CD14-positive monocyte (primary cell): Measurements from ENCODE around the gene SIAH1. TPM values are rescaled to one million over a fixed set of nuclear protein-coding genes. Genes with fewer than 3 reads are reported as not detected.

Source experiments
- DNase-seq, 3 donors: peaks; one replicate each; pipeline ENCODE4 v3.0.0-alpha.2; 2011 to 2022
- H2AFZ ChIP-seq: 2 replicates; pipeline ENCODE4 v1.6.0; 2012; ENCODE audit warnings: mild to moderate bottlenecking, low read depth, low read length, inconsistent platforms; ENCODE audit not compliant: insufficient read depth, poor library complexity, severe bottlenecking
- H3K27ac ChIP-seq, 2 donors: 1 replicate in 1 of 2; 2 replicates in 1 of 2; pipeline ENCODE4 v1.5.1; 2012 to 2013; ENCODE audit warnings: low read length in 2 of 2, control low read depth in 1 of 2, inconsistent platforms in 1 of 2, low read depth in 1 of 2, mild to moderate bottlenecking in 1 of 2
- H3K27me3 ChIP-seq, 2 donors: one replicate each; pipeline versions ENCODE4 v1.6.0 to v1.6.1; 2011 to 2013; ENCODE audit warnings: low read length in 2 of 2; ENCODE audit not compliant: control insufficient read depth in 2 of 2, insufficient read depth in 2 of 2
- H3K36me3 ChIP-seq, 2 donors: replicated peaks in 1 of 2; 1 replicate in 1 of 2; 2 replicates in 1 of 2; pipeline versions ENCODE4 v1.5.1 to v1.6.1; 2012 to 2013; ENCODE audit warnings: low read length in 2 of 2, control low read depth in 1 of 2, inconsistent platforms in 1 of 2, mild to moderate bottlenecking in 1 of 2; ENCODE audit not compliant: insufficient read depth in 2 of 2, control insufficient read depth in 1 of 2
- H3K4me1 ChIP-seq, 2 donors: 1 replicate in 1 of 2; 2 replicates in 1 of 2; pipeline versions ENCODE4 v1.5.1 to v1.6.1; 2012 to 2013; ENCODE audit warnings: low read length in 2 of 2, control low read depth in 1 of 2, inconsistent platforms in 1 of 2, mild to moderate bottlenecking in 1 of 2, moderate library complexity in 1 of 2; ENCODE audit not compliant: insufficient read depth in 2 of 2, control insufficient read depth in 1 of 2
- H3K4me2 ChIP-seq: replicated peaks from 2 replicates; pipeline ENCODE3; 2012; ENCODE audit warnings: low read length, moderate library complexity, mild to moderate bottlenecking; ENCODE audit not compliant: poor library complexity, severe bottlenecking; ENCODE audit errors: extremely low read depth
- H3K4me3 ChIP-seq, 3 experiments: fragments of 200-600 bp in 1 of 3; sonication (generic) in 1 of 3; replicated peaks in 1 of 3; 1 replicate in 2 of 3; 2 replicates in 1 of 3; pipeline ENCODE4 v1.5.1; 2011 to 2013; ENCODE audit warnings: low read length in 3 of 3, mild to moderate bottlenecking in 3 of 3, control low read depth in 2 of 3, low read depth in 2 of 3, inconsistent platforms in 1 of 3, moderate library complexity in 1 of 3
- H3K79me2 ChIP-seq: 2 replicates; pipeline ENCODE4 v1.6.0; 2012; ENCODE audit warnings: mild to moderate bottlenecking, control low read depth, inconsistent platforms, low read length, moderate library complexity; ENCODE audit not compliant: insufficient read depth
- H3K9ac ChIP-seq: 2 replicates; pipeline ENCODE4 v1.6.0; 2017; ENCODE audit warnings: low read length, mild to moderate bottlenecking; ENCODE audit not compliant: insufficient read depth, poor library complexity, severe bottlenecking
- H3K9me3 ChIP-seq, 2 donors: replicated peaks in 1 of 2; 1 replicate in 1 of 2; 2 replicates in 1 of 2; pipeline versions ENCODE4 v1.5.1 to v1.6.1; 2012 to 2013; ENCODE audit warnings: low read length in 2 of 2, control low read depth in 1 of 2; ENCODE audit not compliant: control insufficient read depth in 1 of 2, insufficient read depth in 1 of 2
- H4K20me1 ChIP-seq: 2 replicates; pipeline ENCODE4 v1.6.0; 2012; ENCODE audit warnings: mild to moderate bottlenecking, low read length, control low read depth, moderate library complexity; ENCODE audit not compliant: insufficient read depth
- H3K27ac Mint-ChIP-seq, 7 donors: one replicate each; pipeline ENCODE4 v1.8.0; 2020; ENCODE audit warnings: mild to moderate bottlenecking in 7 of 7, mixed read lengths in 7 of 7, moderate library complexity in 6 of 7, inconsistent platforms in 2 of 7
- H3K27me3 Mint-ChIP-seq, 3 donors: one replicate each; pipeline ENCODE4 v1.8.0; 2021 to 2022; ENCODE audit warnings: low read depth in 3 of 3, mild to moderate bottlenecking in 3 of 3, mixed read lengths in 3 of 3, moderate library complexity in 3 of 3, inconsistent platforms in 1 of 3
- H3K36me3 Mint-ChIP-seq, 2 donors: one replicate each; pipeline ENCODE4 v1.8.0; 2020; ENCODE audit warnings: mixed read lengths in 2 of 2, inconsistent platforms in 1 of 2, mild to moderate bottlenecking in 1 of 2
- H3K4me1 Mint-ChIP-seq: one replicate; pipeline ENCODE4 v1.8.0; 2020; ENCODE audit warnings: mild to moderate bottlenecking, mixed read lengths
- H3K4me3 Mint-ChIP-seq, 2 donors: one replicate each; pipeline ENCODE4 v1.8.0; 2020; ENCODE audit warnings: mild to moderate bottlenecking in 2 of 2, mixed read lengths in 2 of 2, moderate library complexity in 1 of 2
- H3K9me3 Mint-ChIP-seq, 7 donors: one replicate each; pipeline ENCODE4 v1.8.0; 2020 to 2022; ENCODE audit warnings: mixed read lengths in 7 of 7, mild to moderate bottlenecking in 6 of 7, moderate library complexity in 6 of 7, inconsistent platforms in 2 of 7
- WGBS: methylation state at CpG from one replicate; pipeline ENCODE4 v1.1.5; 2013; ENCODE audit warnings: missing lambda C conversion rate; ENCODE audit not compliant: insufficient coverage; 5-methylcytosine and 5-hydroxymethylcytosine counted together
- intact Hi-C, 2 donors: fragments of 100-400 bp; cut with micrococcal nuclease; formaldehyde crosslinking; loops; one replicate each; pipeline versions ENCODE4 v1.15.0 to v1.15.1; 2023
- polyA plus RNA-seq, 3 donors: library from polyadenylated mRNA; depleted of rRNA in 1 of 3; unstranded in 2 of 3; stranded (reverse) in 1 of 3; fragments of 300-500 nt in 2 of 3; fragments of >200 nt in 1 of 3; fragmentation: Illumina TruSeq in 2 of 3; gene quantifications; 1 replicate in 2 of 3; 2 replicates in 1 of 3; pipeline ENCODE4 v1.2.3, GENCODE V29; 2012 to 2021
- TF ChIP-seq, protein P1 (sequence below): fragments of 200-600 bp; IDR thresholded peaks from one replicate; pipeline ENCODE4 v1.8.0; 2022; ENCODE audit warnings: antibody characterized with exemption, mild to moderate bottlenecking

Gene SIAH1
- polyA plus RNA-seq, 3 donors = 4.9 to 11.8 (median 5.6) TPM

DNA sequence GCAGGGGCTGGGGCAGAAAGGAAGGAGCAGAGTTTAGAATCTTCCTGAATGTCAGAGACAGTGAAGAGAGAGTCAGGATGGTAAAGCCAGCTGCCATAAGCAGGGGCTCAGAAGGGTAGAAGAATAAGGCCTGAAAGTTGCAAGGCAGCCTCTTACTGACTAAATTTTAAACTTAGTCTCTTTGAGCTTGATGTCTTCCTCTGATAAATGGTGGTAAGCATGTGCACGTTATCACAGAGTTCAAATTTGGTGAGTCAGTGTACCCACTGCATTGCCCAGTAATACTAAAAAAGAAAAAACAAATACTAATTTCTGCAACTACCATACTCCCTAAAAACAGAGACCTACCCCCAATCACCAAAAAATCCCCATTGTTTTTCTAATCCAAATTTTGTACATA, 45.2 kb downstream of the SIAH1 start:
- TF ChIP-seq, protein P1, sequence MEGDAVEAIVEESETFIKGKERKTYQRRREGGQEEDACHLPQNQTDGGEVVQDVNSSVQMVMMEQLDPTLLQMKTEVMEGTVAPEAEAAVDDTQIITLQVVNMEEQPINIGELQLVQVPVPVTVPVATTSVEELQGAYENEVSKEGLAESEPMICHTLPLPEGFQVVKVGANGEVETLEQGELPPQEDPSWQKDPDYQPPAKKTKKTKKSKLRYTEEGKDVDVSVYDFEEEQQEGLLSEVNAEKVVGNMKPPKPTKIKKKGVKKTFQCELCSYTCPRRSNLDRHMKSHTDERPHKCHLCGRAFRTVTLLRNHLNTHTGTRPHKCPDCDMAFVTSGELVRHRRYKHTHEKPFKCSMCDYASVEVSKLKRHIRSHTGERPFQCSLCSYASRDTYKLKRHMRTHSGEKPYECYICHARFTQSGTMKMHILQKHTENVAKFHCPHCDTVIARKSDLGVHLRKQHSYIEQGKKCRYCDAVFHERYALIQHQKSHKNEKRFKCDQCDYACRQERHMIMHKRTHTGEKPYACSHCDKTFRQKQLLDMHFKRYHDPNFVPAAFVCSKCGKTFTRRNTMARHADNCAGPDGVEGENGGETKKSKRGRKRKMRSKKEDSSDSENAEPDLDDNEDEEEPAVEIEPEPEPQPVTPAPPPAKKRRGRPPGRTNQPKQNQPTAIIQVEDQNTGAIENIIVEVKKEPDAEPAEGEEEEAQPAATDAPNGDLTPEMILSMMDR = no peak
- no peak for DNase-seq
- no peak overlapping the region for H3K9ac ChIP-seq
- no peaks in the 10 kb centered on the region for H4K20me1 ChIP-seq
- no peaks in the 10 kb centered on the region for H3K4me1 ChIP-seq
- H3K27ac ChIP-seq = no peak overlapping the region
- H3K27me3 Mint-ChIP-seq = peaks cover 0 to 2% (median 0%) of the 10 kb centered on the region in 3 donors
- peaks cover 65 to 89% of the 10 kb centered on the region in 2 donors for H3K36me3 Mint-ChIP-seq
- H3K27me3 ChIP-seq = no peaks in the 10 kb centered on the region
- no peak overlapping the region for H3K4me3 ChIP-seq
- H3K9me3 ChIP-seq = no peaks in the 10 kb centered on the region
- H3K4me3 Mint-ChIP-seq = no peak overlapping the region
- peaks cover 56 to 95% of the 10 kb centered on the region in 2 donors for H3K36me3 ChIP-seq
- no peak overlapping the region for H2AFZ ChIP-seq
- WGBS = no CpG with 5 or more reads among the region's 1 CpG
- peak overlapping the region in 3 of 7 donors; percentile 38 to 61 (median 44) for H3K27ac Mint-ChIP-seq
- H3K4me1 Mint-ChIP-seq = no peaks in the 10 kb centered on the region
- H3K9me3 Mint-ChIP-seq = no peaks in the 10 kb centered on the region
- no peak overlapping the region for H3K4me2 ChIP-seq
- no peaks in the 10 kb centered on the region for H3K79me2 ChIP-seq
- intact Hi-C loops = no loop called here

GRCh38 chr16:48335961-48336360, 49.3 kb downstream of the SIAH1 start:
- no peak for DNase-seq
- H3K4me3 ChIP-seq = no peak overlapping the region
- no peak overlapping the region for H3K27ac Mint-ChIP-seq
- no peaks in the 10 kb centered on the region for H3K9me3 ChIP-seq
- H3K4me1 ChIP-seq = peaks cover 3 to 4% of the 10 kb centered on the region in 2 donors
- no peak overlapping the region for H3K27ac ChIP-seq
- H3K36me3 ChIP-seq = peaks cover 46 to 77% of the 10 kb centered on the region in 2 donors
- peaks cover 4% of the 10 kb centered on the region for H3K4me1 Mint-ChIP-seq
- no peaks in the 10 kb centered on the region for H3K27me3 ChIP-seq
- H3K9ac ChIP-seq = no peak overlapping the region
- no peaks in the 10 kb centered on the region for H3K79me2 ChIP-seq
- peaks cover under 1% of the 10 kb centered on the region for H4K20me1 ChIP-seq
- H3K9me3 Mint-ChIP-seq = no peaks in the 10 kb centered on the region
- no peak overlapping the region for H3K4me3 Mint-ChIP-seq
- TF ChIP-seq, protein P1 = no peak
- H2AFZ ChIP-seq = no peak overlapping the region
- intact Hi-C loops = no loop called here
- H3K4me2 ChIP-seq = no peak overlapping the region
- 100% methylated on average over 2 of the region's 3 CpGs for WGBS
- peaks cover 65 to 84% of the 10 kb centered on the region in 2 donors for H3K36me3 Mint-ChIP-seq
- peaks cover 0 to 4% (median 0%) of the 10 kb centered on the region in 3 donors for H3K27me3 Mint-ChIP-seq
